Measurements from ENCODE around the gene ANKRD31.
"Not testable (repeated sequence)": the region's sequence is repeated elsewhere in the genome, so short reads cannot be mapped to it uniquely, and the experiment has no call there.

DNA sequence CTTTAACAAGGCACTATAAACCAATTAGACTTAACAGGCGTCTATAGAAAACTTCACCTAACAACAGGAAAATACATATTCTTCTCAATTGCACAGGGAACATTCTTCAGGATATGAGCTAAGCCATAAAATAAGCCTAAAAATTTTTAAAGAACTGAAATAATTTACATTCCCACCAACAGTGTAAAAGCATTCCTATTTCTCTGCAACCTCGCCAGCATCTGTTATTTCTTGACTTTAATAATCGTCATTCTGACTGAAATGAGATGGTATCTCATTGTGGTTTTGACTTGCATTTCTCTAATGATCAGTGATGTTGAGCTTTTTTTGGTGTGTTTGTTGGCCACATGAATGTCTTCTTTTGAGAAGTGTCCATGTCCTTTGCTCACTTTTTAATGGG is 140.7 kb downstream of the ANKRD31 start:
- not testable (repeated sequence) for TF ChIP-seq CTCF (IDR thresholded peaks at IDR 0.05; ENCODE audit: insufficient read depth, low read depth, low read length); EZH2 (IDR thresholded peaks at IDR 0.05; ENCODE audit: insufficient read depth, low read length)

Data from astrocyte (in vitro differentiated cells and primary cell).